Measurements from ENCODE around the gene KRR1. TPM values are rescaled to one million over a fixed set of nuclear protein-coding genes. Genes with fewer than 3 reads are reported as not detected.
"Not testable (repeated sequence)": the region's sequence is repeated elsewhere in the genome, so short reads cannot be mapped to it uniquely, and the experiment has no call there.

The KRR1 gene
- polyA plus RNA-seq, 1 experiment = 64.4 TPM

- no peak for TF ChIP-seq CTCF (IDR thresholded peaks at IDR 0.05; ENCODE audit: low read depth, low read length)
- peaks cover 5% of the 10 kb centered on the region; the same call in 1 of the 2 replicates for H3K9me3 ChIP-seq (ENCODE audit: control insufficient read depth, insufficient read depth, low read length)
- H3K27me3 ChIP-seq (ENCODE audit: control insufficient read depth, insufficient read depth, low read length) = no peaks in the 10 kb centered on the region
- H3K27ac ChIP-seq (ENCODE audit: low read depth, low read length) = no peak overlapping the region
- POLR2A ChIA-PET = no interaction called here
- H3K4me3 ChIP-seq (ENCODE audit: low read depth, low read length) = no peak overlapping the region
- no peak for DNase-seq (ENCODE audit: low read depth, low spot score)
- CTCF ChIA-PET = interaction anchor here (2.5 kb wide), 1 partner anchor 69 kb away, joined by 9 read pairs; the partner anchor contains the start of gene GLIPR1L2
Measured at GRCh38 chr12:75459755-75460154, 51.7 kb downstream of the KRR1 start.

- CTCF ChIA-PET = interaction anchor here (1.2 kb wide), 1 partner anchor 27 kb away, joined by 3 read pairs; no protein-coding TSS in a partner anchor
- DNase-seq (ENCODE audit: low read depth, low spot score); H3K9me3 ChIP-seq (ENCODE audit: control insufficient read depth, insufficient read depth, low read length); POLR2A ChIA-PET; H3K27me3 ChIP-seq (ENCODE audit: control insufficient read depth, insufficient read depth, low read length); H3K27ac ChIP-seq (ENCODE audit: low read depth, low read length); H3K4me3 ChIP-seq (ENCODE audit: low read depth, low read length): not testable (repeated sequence)
Measured at GRCh38 chr12:75457866-75458265, 53.5 kb downstream of the KRR1 start.

- CTCF ChIA-PET = interaction anchor here (1.2 kb wide), 1 partner anchor 28 kb away, joined by 3 read pairs; no protein-coding TSS in a partner anchor
- POLR2A ChIA-PET = no interaction called here
- DNase-seq (ENCODE audit: low read depth, low spot score) = no peak
- Histone ChIP-seq H3K27me3 (ENCODE audit: control insufficient read depth, insufficient read depth, low read length) (no peaks in the 10 kb centered on the region), H3K4me3 (ENCODE audit: low read depth, low read length) (no peak overlapping the region), H3K9me3 (ENCODE audit: control insufficient read depth, insufficient read depth, low read length) (peaks cover 5% of the 10 kb centered on the region; the same call in 1 of the 2 replicates), H3K27ac (ENCODE audit: low read depth, low read length) (no peak overlapping the region)
- TF ChIP-seq CTCF (IDR thresholded peaks at IDR 0.05; ENCODE audit: low read depth, low read length) = no peak
Measured at GRCh38 chr12:75457191-75457590, 54.2 kb downstream of the KRR1 start.

GRCh38 chr12:75455839-75456238 is 55.6 kb downstream of the KRR1 start:
- ChIA-PET POLR2A (no interaction called here), CTCF (no interaction called here)
- Histone ChIP-seq H3K27ac (ENCODE audit: low read depth, low read length) (no peak overlapping the region), H3K27me3 (ENCODE audit: control insufficient read depth, insufficient read depth, low read length) (no peaks in the 10 kb centered on the region), H3K4me3 (ENCODE audit: low read depth, low read length) (no peak overlapping the region), H3K9me3 (ENCODE audit: control insufficient read depth, insufficient read depth, low read length) (peaks cover 5% of the 10 kb centered on the region; the same call in 1 of the 2 replicates)
- TF ChIP-seq CTCF (IDR thresholded peaks at IDR 0.05; ENCODE audit: low read depth, low read length) = no peak
- no peak for DNase-seq (ENCODE audit: low read depth, low spot score)

- CTCF ChIA-PET = interaction anchor here (0.9 kb wide), 1 partner anchor 16 kb away, joined by 3 read pairs; no protein-coding TSS in a partner anchor
- POLR2A ChIA-PET = no interaction called here
- Histone ChIP-seq H3K9me3 (ENCODE audit: control insufficient read depth, insufficient read depth, low read length) (peaks cover 3% of the 10 kb centered on the region; the same call in 1 of the 2 replicates), H3K27me3 (ENCODE audit: control insufficient read depth, insufficient read depth, low read length) (no peaks in the 10 kb centered on the region), H3K27ac (ENCODE audit: low read depth, low read length) (no peak overlapping the region), H3K4me3 (ENCODE audit: low read depth, low read length) (no peak overlapping the region)
- no peak for DNase-seq (ENCODE audit: low read depth, low spot score)
- TF ChIP-seq CTCF (IDR thresholded peaks at IDR 0.05; ENCODE audit: low read depth, low read length) = no peak
Measured at GRCh38 chr12:75452675-75453330, 58.6 kb downstream of the KRR1 start.
